Uterus (tissue), 4 donors: ENCODE data around the gene WSCD1. TPM values are rescaled to one million over a fixed set of nuclear protein-coding genes. Genes with fewer than 3 reads are reported as not detected.

Source experiments
- DNase-seq, 2 donors: peaks; one replicate each; pipeline ENCODE4 v3.0.0-alpha.2; 2019 to 2020
- H3K27ac ChIP-seq, 2 donors: fragments of 200-600 bp; sonication (generic); 1 replicate in 1 of 2; 2 replicates in 1 of 2; pipeline ENCODE4 v1.5.1; 2016 to 2018
- H3K27me3 ChIP-seq, 2 donors: fragments of 200-600 bp; sonication (generic); one replicate each; pipeline ENCODE4 v1.5.1; 2018 to 2019; ENCODE audit warnings: control low read depth in 1 of 2
- H3K36me3 ChIP-seq, 2 donors: fragments of 200-600 bp; sonication (generic); one replicate each; pipeline ENCODE4 v1.5.1; 2019; ENCODE audit warnings: control low read depth in 1 of 2
- H3K4me1 ChIP-seq, 2 donors: fragments of 200-600 bp; sonication (generic); one replicate each; pipeline ENCODE4 v1.5.1; 2018 to 2019; ENCODE audit warnings: control low read depth in 1 of 2
- H3K4me3 ChIP-seq, 2 donors: fragments of 200-600 bp; sonication (generic); 1 replicate in 1 of 2; 2 replicates in 1 of 2; pipeline ENCODE4 v1.5.1; 2018 to 2019; ENCODE audit warnings: mild to moderate bottlenecking in 1 of 2
- H3K9me3 ChIP-seq, 2 donors: fragments of 200-600 bp; sonication (generic); one replicate each; pipeline ENCODE4 v1.5.1; 2019; ENCODE audit warnings: control low read depth in 1 of 2
- POLR2A ChIP-seq, 2 donors: fragments of 450-650 bp; IDR thresholded peaks; one replicate each; pipeline ENCODE4 v1.6.1; 2016; ENCODE audit warnings: antibody characterized with exemption in 2 of 2, mild to moderate bottlenecking in 1 of 2, moderate library complexity in 1 of 2
- intact Hi-C: fragments of 100-400 bp; cut with DNase I; formaldehyde crosslinking; loops from one replicate; pipeline ENCODE4 v1.15.1; 2023; ENCODE audit warnings: low total_unique reads
- total RNA-seq, 4 donors: library from RNA; depleted of rRNA in 3 of 4; stranded (reverse); fragments of >200 nt in 3 of 4; gene quantifications; one replicate each; pipeline versions ENCODE4 v1.1.0 to v1.2.4, GENCODE V29; 2014 to 2023
- TF ChIP-seq, protein P1 (sequence below), 4 experiments: fragments of 200-600 bp in 2 of 4; fragments of 450-650 bp in 2 of 4; sonication (generic) in 2 of 4; IDR thresholded peaks; one replicate each; pipeline ENCODE4 v1.5.1; 2016 to 2019; ENCODE audit warnings: antibody characterized with exemption in 4 of 4, mild to moderate bottlenecking in 2 of 4, moderate library complexity in 1 of 4
- donor health status: DM: yes; HTN: yes; CAD: no.

WSCD1 gene
- total RNA-seq, 4 donors from 2014 or later, result 3.8 to 12.7 (median 6.6) TPM

DNA sequence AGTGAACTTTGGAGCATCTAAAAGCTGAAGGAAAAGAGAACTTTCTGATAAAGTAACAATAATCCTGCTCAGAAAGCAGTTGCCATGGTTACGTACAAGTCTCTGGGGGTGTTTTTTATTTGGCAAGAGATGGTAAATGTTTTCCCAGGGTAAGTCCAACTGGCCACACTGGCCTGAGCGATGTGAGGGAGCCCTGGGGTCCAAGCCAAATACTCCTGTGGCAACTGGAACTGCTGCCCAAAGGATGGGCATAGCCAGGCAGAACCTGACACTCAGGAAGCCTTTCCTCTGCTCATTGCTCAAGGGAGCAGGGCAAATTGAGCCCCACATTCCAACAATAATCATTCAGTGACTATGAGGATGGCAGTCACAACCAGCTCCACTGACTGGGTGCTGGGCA, 26.8 kb upstream of the WSCD1 start:
- Histone ChIP-seq H3K36me3 (no peaks in the 10 kb centered on the region), H3K9me3 (no peaks in the 10 kb centered on the region), H3K4me1 (no peaks in the 10 kb centered on the region), H3K27ac (no peak overlapping the region), H3K27me3 (no peaks in the 10 kb centered on the region), H3K4me3 (no peak overlapping the region)
- intact Hi-C loops, result no loop called here
- DNase-seq, result no peak
- TF ChIP-seq, protein P1, sequence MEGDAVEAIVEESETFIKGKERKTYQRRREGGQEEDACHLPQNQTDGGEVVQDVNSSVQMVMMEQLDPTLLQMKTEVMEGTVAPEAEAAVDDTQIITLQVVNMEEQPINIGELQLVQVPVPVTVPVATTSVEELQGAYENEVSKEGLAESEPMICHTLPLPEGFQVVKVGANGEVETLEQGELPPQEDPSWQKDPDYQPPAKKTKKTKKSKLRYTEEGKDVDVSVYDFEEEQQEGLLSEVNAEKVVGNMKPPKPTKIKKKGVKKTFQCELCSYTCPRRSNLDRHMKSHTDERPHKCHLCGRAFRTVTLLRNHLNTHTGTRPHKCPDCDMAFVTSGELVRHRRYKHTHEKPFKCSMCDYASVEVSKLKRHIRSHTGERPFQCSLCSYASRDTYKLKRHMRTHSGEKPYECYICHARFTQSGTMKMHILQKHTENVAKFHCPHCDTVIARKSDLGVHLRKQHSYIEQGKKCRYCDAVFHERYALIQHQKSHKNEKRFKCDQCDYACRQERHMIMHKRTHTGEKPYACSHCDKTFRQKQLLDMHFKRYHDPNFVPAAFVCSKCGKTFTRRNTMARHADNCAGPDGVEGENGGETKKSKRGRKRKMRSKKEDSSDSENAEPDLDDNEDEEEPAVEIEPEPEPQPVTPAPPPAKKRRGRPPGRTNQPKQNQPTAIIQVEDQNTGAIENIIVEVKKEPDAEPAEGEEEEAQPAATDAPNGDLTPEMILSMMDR (IDR thresholded peaks at IDR 0.05), result no peak
- no peak for TF ChIP-seq POLR2A (IDR thresholded peaks at IDR 0.05)

DNA sequence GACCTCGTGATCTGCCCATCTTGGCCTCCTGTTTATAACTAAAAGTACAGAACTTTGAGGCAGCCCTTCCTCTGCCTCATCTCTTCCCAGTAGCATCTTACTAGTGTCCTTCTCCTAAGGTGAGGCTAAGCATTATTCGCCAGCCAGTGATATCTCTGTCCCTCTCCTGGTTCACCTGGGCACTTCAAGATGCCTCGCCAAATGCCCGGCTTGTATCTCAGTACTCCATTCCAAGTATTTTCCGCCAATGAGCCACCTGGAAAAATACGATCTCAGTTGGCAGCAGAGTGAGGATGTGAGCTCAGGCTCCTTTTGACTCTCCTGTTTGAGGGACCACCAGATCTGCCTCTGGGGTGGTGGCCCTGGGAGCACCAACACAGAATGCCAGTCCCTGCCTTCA, 25.9 kb upstream of the WSCD1 start:
- Histone ChIP-seq H3K9me3 (no peaks in the 10 kb centered on the region), H3K36me3 (no peaks in the 10 kb centered on the region), H3K27ac (no peak overlapping the region), H3K4me3 (no peak overlapping the region), H3K4me1 (no peaks in the 10 kb centered on the region), H3K27me3 (no peaks in the 10 kb centered on the region)
- TF ChIP-seq POLR2A (IDR thresholded peaks at IDR 0.05), result no peak
- TF ChIP-seq, protein P1 (IDR thresholded peaks at IDR 0.05), result no peak
- no peak for DNase-seq
- intact Hi-C loops, result no loop called here

DNA sequence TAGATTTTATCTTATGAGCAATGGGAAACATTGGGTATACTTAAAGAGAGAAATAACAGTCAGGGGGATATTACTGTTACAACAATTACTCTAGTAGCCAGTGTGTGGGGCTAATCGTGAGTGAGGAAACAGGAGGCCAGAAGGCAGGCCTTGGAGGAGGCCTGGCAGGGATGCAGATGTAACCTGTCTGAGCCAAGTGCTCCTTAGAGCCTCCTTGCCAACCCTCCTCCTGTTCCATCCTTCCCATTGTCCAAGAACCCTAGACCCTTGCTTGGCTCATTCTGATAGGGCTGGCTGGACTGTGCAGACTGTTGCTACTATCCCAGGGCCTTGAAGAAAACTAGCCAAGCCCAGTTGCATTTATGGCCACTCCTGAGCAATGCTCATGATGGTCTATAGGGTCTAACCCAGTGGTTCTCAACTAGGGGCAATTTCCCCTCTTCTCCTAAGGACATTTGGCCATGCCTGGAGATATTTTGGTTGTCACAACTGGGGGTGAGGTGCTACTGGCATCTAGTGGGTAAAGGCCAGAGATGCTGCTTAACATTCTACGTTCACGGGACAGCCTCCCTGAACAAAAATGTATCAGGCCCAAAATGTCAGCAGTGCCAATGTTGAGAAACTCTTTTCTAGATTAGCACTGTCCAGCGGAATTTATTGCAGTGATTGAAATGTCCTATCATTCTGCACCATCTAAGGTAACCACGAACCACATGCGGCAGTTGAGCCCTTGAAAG, 24.4 kb upstream of the WSCD1 start:
- H3K9me3 ChIP-seq, result no peaks in the 10 kb centered on the region
- H3K4me3 ChIP-seq, result no peak overlapping the region
- no peaks in the 10 kb centered on the region for H3K27me3 ChIP-seq
- no peaks in the 10 kb centered on the region for H3K4me1 ChIP-seq
- TF ChIP-seq, protein P1 (IDR thresholded peaks at IDR 0.05), result no peak
- TF ChIP-seq POLR2A (IDR thresholded peaks at IDR 0.05), result no peak
- intact Hi-C loops, result no loop called here
- no peak for DNase-seq
- H3K36me3 ChIP-seq, result no peaks in the 10 kb centered on the region
- no peak overlapping the region for H3K27ac ChIP-seq

DNA sequence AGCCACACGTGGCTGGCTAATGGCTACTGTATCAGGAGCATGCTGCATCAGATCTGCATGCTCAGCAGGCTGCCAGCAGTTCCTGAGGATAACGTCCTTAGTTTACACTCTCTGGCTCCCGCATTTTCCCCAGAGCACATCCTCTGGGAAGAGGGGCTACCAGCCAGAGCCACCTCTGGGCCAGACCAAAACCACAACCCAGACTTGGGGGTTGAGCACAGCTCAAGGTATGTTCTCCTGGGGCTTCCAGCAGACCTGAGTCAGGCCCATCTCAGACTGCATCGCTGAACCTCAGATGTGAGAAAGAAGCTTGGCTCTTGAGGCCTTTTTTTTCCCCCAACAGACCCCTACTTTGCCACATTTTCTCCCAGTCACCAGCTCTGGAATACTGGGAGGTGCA, 23.7 kb upstream of the WSCD1 start:
- no peaks in the 10 kb centered on the region for H3K27me3 ChIP-seq
- intact Hi-C loops, result no loop called here
- H3K36me3 ChIP-seq, result no peaks in the 10 kb centered on the region
- no peak for DNase-seq
- H3K27ac ChIP-seq, result no peak overlapping the region
- no peaks in the 10 kb centered on the region for H3K9me3 ChIP-seq
- no peak overlapping the region for H3K4me3 ChIP-seq
- no peaks in the 10 kb centered on the region for H3K4me1 ChIP-seq
- TF ChIP-seq, protein P1 (IDR thresholded peaks at IDR 0.05), result no peak
- TF ChIP-seq POLR2A (IDR thresholded peaks at IDR 0.05), result no peak

DNA sequence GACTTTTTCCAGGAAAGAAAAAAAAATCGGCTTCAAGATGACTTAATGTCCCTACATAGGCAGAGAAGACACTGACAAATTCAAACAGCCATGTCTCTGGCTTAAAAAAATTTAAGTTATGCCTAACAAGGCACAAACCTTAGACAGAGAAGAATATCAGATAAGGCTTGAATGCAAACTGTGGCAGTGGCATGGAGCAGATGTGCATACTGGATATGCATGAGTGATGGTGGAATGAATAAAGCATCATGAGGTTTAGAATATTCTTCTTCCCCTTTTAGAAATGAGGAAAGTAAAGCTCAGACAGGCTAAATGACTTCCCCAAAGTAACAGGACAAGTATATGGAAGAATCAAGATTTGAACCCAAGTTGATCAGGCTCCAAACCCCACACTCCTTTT, 23.2 kb upstream of the WSCD1 start:
- no peaks in the 10 kb centered on the region for H3K27me3 ChIP-seq
- TF ChIP-seq, protein P1 (IDR thresholded peaks at IDR 0.05), result no peak
- TF ChIP-seq POLR2A (IDR thresholded peaks at IDR 0.05), result no peak
- intact Hi-C loops, result no loop called here
- H3K36me3 ChIP-seq, result no peaks in the 10 kb centered on the region
- H3K27ac ChIP-seq, result no peak overlapping the region
- H3K4me3 ChIP-seq, result no peak overlapping the region
- no peaks in the 10 kb centered on the region for H3K4me1 ChIP-seq
- DNase-seq, result no peak
- no peaks in the 10 kb centered on the region for H3K9me3 ChIP-seq
